ENCODE results near the gene WDFY4. TPM values are rescaled to one million over a fixed set of nuclear protein-coding genes. Genes with fewer than 3 reads are reported as not detected.

WDFY4 gene
- total RNA-seq, 1 donor from 2014 or later: 33.8 TPM

GRCh38 chr10:48976196-48976595, 291.5 kb downstream of the WDFY4 start:
- Histone ChIP-seq H3K9me3 (no peaks in the 10 kb centered on the region), H3K4me1 (no peaks in the 10 kb centered on the region), H3K4me3 (no peak overlapping the region), H3K27me3 (no peaks in the 10 kb centered on the region), H3K36me3 (no peaks in the 10 kb centered on the region), H3K27ac (no peak overlapping the region)
- DNase-seq (ENCODE audit: low spot score in 2 of 2): no peak
- intact Hi-C loops (cut with DNase I): loop anchor here (10.0 kb wide), 1 partner anchor 429 kb away; no protein-coding TSS in a partner anchor
- TF ChIP-seq CTCF (IDR thresholded peaks at IDR 0.05): peak in 1 of 3 experiments; percentile 41

DNA sequence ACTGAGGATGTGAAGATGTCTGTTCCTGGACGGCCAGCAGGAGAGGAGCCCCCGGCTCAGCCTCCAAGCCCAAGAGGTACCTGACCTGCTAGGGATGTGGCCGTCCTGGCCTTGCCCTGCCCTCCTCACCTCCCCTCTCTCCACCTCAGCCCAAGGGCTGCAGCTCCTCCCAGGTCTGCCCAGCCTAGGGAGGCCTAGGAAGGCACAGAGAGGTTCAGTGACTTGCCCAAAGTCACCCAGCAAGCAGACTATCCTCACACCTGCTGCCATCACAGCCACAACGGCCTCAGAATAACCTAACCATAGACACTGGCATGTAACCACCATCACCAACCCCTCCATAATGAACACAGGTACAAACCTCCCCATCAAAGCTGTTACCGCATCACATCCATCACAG, 293.6 kb downstream of the WDFY4 start:
- H3K27me3 ChIP-seq: no peaks in the 10 kb centered on the region
- no peak for DNase-seq (ENCODE audit: low spot score in 2 of 2)
- H3K9me3 ChIP-seq: no peaks in the 10 kb centered on the region
- no peak overlapping the region for H3K4me3 ChIP-seq
- H3K36me3 ChIP-seq: no peaks in the 10 kb centered on the region
- intact Hi-C loops (cut with DNase I): loop anchor here (10.0 kb wide), 1 partner anchor 426 kb away; no protein-coding TSS in a partner anchor
- H3K4me1 ChIP-seq: peaks cover 0 to 3% of the 10 kb centered on the region in 2 donors
- TF ChIP-seq CTCF (IDR thresholded peaks at IDR 0.05): no peak
- H3K27ac ChIP-seq: no peak overlapping the region

- Histone ChIP-seq H3K9me3 (no peaks in the 10 kb centered on the region), H3K27ac (no peak overlapping the region), H3K36me3 (no peaks in the 10 kb centered on the region), H3K4me3 (no peak overlapping the region), H3K4me1 (peaks cover 0 to 3% of the 10 kb centered on the region in 2 donors), H3K27me3 (no peaks in the 10 kb centered on the region)
- peak in 1 of 2 donors; percentile 71 for DNase-seq (ENCODE audit: low spot score in 2 of 2)
- intact Hi-C loops (cut with DNase I): loop anchor here (1.0 kb wide), 2 partner anchors 132 to 180 kb away; no protein-coding TSS in a partner anchor
- peak; percentile 80 to 91 (median 83) for TF ChIP-seq CTCF (IDR thresholded peaks at IDR 0.05)
These were observed 296.7 kb downstream of the WDFY4 start for GRCh38 chr10:48981310-48981907.

- DNase-seq (ENCODE audit: low spot score in 2 of 2): no peak
- H3K36me3 ChIP-seq: no peaks in the 10 kb centered on the region
- no peak overlapping the region for H3K4me3 ChIP-seq
- no peak for TF ChIP-seq CTCF (IDR thresholded peaks at IDR 0.05)
- intact Hi-C loops (cut with DNase I): no loop called here
- peaks cover 0 to 3% of the 10 kb centered on the region in 2 donors for H3K4me1 ChIP-seq
- H3K9me3 ChIP-seq: no peaks in the 10 kb centered on the region
- H3K27me3 ChIP-seq: no peaks in the 10 kb centered on the region
- no peak overlapping the region for H3K27ac ChIP-seq
These were observed 297.9 kb downstream of the WDFY4 start for GRCh38 chr10:48982584-48982983.

- H3K9me3 ChIP-seq: no peaks in the 10 kb centered on the region
- H3K4me1 ChIP-seq: peaks cover 0 to 3% of the 10 kb centered on the region in 2 donors
- no peaks in the 10 kb centered on the region for H3K27me3 ChIP-seq
- no peak for TF ChIP-seq CTCF (IDR thresholded peaks at IDR 0.05)
- H3K27ac ChIP-seq: no peak overlapping the region
- no peak overlapping the region for H3K4me3 ChIP-seq
- DNase-seq (ENCODE audit: low spot score in 2 of 2): no peak
- intact Hi-C loops (cut with DNase I): no loop called here
- H3K36me3 ChIP-seq: no peaks in the 10 kb centered on the region
These were observed 299.1 kb downstream of the WDFY4 start for GRCh38 chr10:48983648-48984351.
